ENCODE results near the gene SRSF1.
"Not testable (repeated sequence)": the region's sequence is repeated elsewhere in the genome, so short reads cannot be mapped to it uniquely, and the experiment has no call there.

Gene SRSF1

DNA sequence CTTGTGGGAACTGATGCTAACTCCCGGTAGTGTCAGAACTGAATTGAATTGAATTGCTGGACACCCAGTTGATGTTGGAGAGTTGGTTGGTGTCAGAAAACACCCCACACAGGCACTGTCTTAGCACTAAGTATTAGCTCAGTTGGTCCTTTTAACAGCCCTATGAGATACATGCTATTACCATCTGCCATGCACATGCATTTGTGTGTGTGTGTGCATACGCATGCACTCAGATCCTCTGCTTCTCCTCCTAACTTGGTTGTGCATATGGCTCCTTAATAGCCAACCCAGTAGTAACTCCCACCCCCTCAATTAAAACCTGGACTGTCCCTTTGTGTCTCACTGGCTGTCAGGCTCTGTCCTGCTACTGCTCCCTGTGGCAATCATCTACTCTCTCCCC, 43.9 kb upstream of the SRSF1 start:
- no peak for TF ChIP-seq SUZ12 (IDR thresholded peaks at IDR 0.05)
- ChIA-PET CTCF (no interaction called here), POLR2A (no interaction called here)
- no peak for DNase-seq (ENCODE audit: extremely low spot score)

DNA sequence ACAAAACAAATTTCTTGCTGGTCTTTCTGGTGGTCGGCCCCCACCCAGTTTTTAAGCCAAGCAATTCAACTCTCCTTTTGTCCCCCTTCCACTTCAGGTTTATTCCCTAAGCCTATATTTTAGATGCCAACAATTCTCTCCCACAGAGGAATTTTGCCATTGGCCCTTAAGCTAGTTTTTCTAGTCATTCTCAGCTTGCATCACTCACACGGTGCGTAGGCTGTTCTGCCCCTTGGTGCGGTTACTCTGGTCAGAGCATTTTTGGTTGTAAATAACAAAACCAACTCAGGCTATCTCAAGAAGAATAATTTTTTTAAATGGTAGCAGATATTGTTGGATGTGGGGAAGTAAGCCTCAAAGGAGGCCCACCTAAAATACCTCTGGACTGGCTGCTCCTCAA, 42.5 kb upstream of the SRSF1 start:
- DNase-seq (ENCODE audit: extremely low spot score), result no peak
- POLR2A ChIA-PET, result no interaction called here
- CTCF ChIA-PET, result no interaction called here
- no peak for TF ChIP-seq ZNF384 (IDR thresholded peaks at IDR 0.05)
- TF ChIP-seq L3MBTL2 (conservative IDR thresholded peaks at IDR 0.05), result no peak
- TF ChIP-seq, protein P1, sequence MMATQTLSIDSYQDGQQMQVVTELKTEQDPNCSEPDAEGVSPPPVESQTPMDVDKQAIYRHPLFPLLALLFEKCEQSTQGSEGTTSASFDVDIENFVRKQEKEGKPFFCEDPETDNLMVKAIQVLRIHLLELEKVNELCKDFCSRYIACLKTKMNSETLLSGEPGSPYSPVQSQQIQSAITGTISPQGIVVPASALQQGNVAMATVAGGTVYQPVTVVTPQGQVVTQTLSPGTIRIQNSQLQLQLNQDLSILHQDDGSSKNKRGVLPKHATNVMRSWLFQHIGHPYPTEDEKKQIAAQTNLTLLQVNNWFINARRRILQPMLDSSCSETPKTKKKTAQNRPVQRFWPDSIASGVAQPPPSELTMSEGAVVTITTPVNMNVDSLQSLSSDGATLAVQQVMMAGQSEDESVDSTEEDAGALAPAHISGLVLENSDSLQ (IDR thresholded peaks at IDR 0.05), result no peak
- no peak for TF ChIP-seq ELF4 (IDR thresholded peaks at IDR 0.05)
- TF ChIP-seq BHLHE40 (IDR thresholded peaks at IDR 0.05; ENCODE audit: borderline replicate concordance), result no peak
- no peak for TF ChIP-seq NFRKB (IDR thresholded peaks at IDR 0.05)
- TF ChIP-seq FOXK2 (IDR thresholded peaks at IDR 0.05), result no peak
- TF ChIP-seq SP1 (IDR thresholded peaks at IDR 0.05), result no peak
- no peak for TF ChIP-seq CTBP1 (IDR thresholded peaks at IDR 0.05; ENCODE audit: borderline replicate concordance)
- no peak for TF ChIP-seq FOXM1 (IDR thresholded peaks at IDR 0.05; ENCODE audit: borderline replicate concordance)
- no peak for TF ChIP-seq FOXA1 (IDR thresholded peaks at IDR 0.05)
- TF ChIP-seq HDGF (IDR thresholded peaks at IDR 0.05; ENCODE audit: borderline replicate concordance), result no peak
- TF ChIP-seq ARNT (IDR thresholded peaks at IDR 0.05), result no peak
- TF ChIP-seq LEF1 (IDR thresholded peaks at IDR 0.05; ENCODE audit: borderline replicate concordance), result no peak
- TF ChIP-seq SUZ12 (IDR thresholded peaks at IDR 0.05), result no peak
- no peak for TF ChIP-seq TARDBP (IDR thresholded peaks at IDR 0.05)

DNA sequence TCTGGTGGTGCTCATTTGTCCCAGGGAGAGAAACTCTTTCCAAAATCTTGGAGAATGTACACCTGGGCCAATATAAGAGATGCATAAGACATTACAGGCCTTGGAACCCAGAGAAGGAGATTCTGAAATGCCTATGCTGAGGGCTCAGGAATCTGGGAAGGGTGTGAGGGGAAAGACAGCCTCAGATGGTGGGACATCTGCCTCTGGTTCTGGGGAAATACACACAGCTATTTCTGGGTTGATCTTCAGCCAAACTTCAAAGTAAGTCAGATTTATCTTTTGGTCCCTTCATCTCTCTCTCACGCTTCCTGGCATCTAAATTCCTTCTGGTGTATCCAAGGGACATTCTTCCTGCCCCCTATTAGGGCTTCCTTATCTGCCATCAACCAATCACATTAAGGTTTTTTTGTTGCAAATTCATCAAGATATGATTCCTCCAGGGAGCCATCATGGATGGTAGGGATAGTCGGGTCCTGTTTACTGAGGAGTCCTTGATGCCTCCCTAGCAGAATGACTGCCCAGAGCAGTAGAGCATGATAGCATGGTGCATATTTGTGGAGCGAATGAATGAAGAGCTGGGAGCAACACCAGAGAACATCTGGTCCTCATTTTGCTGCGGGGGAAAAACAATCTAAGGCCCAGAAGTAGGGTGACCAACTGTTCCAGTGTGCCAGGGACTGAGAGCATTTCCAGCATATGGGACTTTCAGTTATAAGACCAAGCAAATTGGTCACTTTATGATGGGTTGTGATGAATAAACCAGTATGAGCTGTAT, 40.5 kb upstream of the SRSF1 start:
- TF ChIP-seq NFRKB (IDR thresholded peaks at IDR 0.05), result no peak
- TF ChIP-seq ARNT (IDR thresholded peaks at IDR 0.05), result no peak
- no peak for TF ChIP-seq ZNF384 (IDR thresholded peaks at IDR 0.05)
- no peak for TF ChIP-seq LEF1 (IDR thresholded peaks at IDR 0.05; ENCODE audit: borderline replicate concordance)
- TF ChIP-seq ELF4 (IDR thresholded peaks at IDR 0.05), result no peak
- TF ChIP-seq, protein P1 (IDR thresholded peaks at IDR 0.05), result no peak
- TF ChIP-seq FOXA1 (IDR thresholded peaks at IDR 0.05), result no peak
- TF ChIP-seq SP1 (IDR thresholded peaks at IDR 0.05), result no peak
- no peak for TF ChIP-seq BHLHE40 (IDR thresholded peaks at IDR 0.05; ENCODE audit: borderline replicate concordance)
- no peak for TF ChIP-seq FOXM1 (IDR thresholded peaks at IDR 0.05; ENCODE audit: borderline replicate concordance)
- TF ChIP-seq L3MBTL2 (conservative IDR thresholded peaks at IDR 0.05), result no peak
- no peak for TF ChIP-seq CTBP1 (IDR thresholded peaks at IDR 0.05; ENCODE audit: borderline replicate concordance)
- TF ChIP-seq HDGF (IDR thresholded peaks at IDR 0.05; ENCODE audit: borderline replicate concordance), result no peak
- POLR2A ChIA-PET, result interaction anchor here (1.1 kb wide), 1 partner anchor 40 kb away, joined by 4 read pairs; the partner anchor contains the start of gene SRSF1
- CTCF ChIA-PET, result no interaction called here
- DNase-seq (ENCODE audit: extremely low spot score), result no peak

DNA sequence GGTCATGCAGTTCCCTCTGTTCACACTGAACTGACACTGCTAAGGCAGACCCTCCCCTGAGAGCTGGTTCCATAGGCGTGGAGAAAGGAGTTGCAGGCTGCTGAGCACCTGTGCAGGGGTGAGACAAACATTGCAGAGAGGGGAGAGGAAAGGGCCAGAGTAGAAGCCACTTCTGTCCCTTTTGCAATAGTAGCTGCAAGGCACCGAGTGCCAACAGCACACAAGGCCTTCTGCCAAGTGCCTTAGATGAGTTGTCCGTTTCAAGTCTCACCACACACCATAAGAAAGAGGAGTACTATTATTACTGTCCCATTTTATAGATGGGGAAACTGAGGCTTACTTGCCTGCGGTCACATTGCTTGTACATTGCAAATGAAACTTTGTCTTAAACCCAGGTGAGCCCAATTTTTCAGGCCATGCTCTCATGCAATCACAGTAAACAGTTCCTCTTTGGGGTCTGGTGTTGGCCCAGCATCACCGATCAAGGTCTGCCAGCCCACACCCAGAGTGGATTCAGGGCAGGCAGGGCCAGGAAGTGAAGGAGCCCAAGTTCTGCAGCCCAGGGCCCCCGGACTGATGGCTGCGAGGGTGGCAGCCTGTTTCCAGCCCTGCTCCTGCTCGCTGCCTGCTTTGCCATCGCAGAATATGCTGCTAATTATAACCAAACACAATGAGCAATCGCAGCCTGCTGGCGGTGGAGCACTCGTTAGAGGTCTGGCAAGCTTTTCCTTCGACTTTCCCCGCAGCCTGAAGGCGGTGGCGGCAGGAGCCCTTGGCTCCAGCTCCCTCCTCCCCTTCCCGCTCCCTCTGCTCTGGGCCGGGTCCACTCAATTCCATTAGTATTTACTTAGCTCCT, 39.4 kb upstream of the SRSF1 start:
- TF ChIP-seq ARNT (IDR thresholded peaks at IDR 0.05) (no peak), FOXA1 (IDR thresholded peaks at IDR 0.05) (no peak), HDGF (IDR thresholded peaks at IDR 0.05; ENCODE audit: borderline replicate concordance) (no peak), ZNF384 (IDR thresholded peaks at IDR 0.05) (no peak), L3MBTL2 (conservative IDR thresholded peaks at IDR 0.05) (no peak), NFRKB (IDR thresholded peaks at IDR 0.05) (no peak), FOXM1 (IDR thresholded peaks at IDR 0.05; ENCODE audit: borderline replicate concordance) (no peak), SUZ12 (IDR thresholded peaks at IDR 0.05) (no peak), FOXK2 (IDR thresholded peaks at IDR 0.05) (no peak), SP1 (IDR thresholded peaks at IDR 0.05) (no peak), LEF1 (IDR thresholded peaks at IDR 0.05; ENCODE audit: borderline replicate concordance) (no peak), CTBP1 (IDR thresholded peaks at IDR 0.05; ENCODE audit: borderline replicate concordance) (no peak), BHLHE40 (IDR thresholded peaks at IDR 0.05; ENCODE audit: borderline replicate concordance) (no peak), TARDBP (IDR thresholded peaks at IDR 0.05) (no peak), ELF4 (IDR thresholded peaks at IDR 0.05) (no peak)
- TF ChIP-seq, protein P1 (IDR thresholded peaks at IDR 0.05), result no peak
- POLR2A ChIA-PET, result interaction anchor here (1.1 kb wide), 1 partner anchor 39 kb away, joined by 4 read pairs; the partner anchor contains the start of gene SRSF1
- CTCF ChIA-PET, result no interaction called here
- no peak for DNase-seq (ENCODE audit: extremely low spot score)

DNA sequence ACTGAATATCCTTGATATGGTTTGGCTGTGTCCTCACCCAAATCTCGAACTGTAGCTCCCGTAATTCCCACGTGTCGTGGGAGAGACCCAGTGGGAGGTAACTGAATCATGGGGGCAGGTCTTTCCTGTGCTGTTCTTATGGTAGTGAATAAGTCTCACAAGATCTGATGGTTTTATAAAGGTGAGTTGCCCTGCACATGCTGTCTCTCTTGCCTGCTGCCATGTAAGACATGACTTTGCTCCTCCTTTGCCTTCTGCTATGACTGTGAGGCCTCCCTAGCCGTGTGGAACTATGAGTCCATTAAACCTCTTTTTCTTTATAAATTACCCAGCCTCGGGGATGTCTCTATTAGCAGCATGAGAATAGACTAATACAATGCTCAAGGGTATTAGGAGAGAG, 37.2 kb upstream of the SRSF1 start:
- CTCF ChIA-PET; POLR2A ChIA-PET; DNase-seq (ENCODE audit: extremely low spot score): not testable (repeated sequence)

All from HEK293T (cell line).